A673 (cell line): ENCODE results near the gene ITPR1. TPM values are rescaled to one million over a fixed set of nuclear protein-coding genes. Genes with fewer than 3 reads are reported as not detected.

Experiments used
- BruUV-seq: library from RNA; stranded (reverse); fragments of 400-500 nt; replicated peaks from 2 replicates; lab custom pipeline; 2021; lab: Mats Ljungman, UMichigan
- CTCF ChIA-PET: fragments of 300-600 bp; sonication (Branson Sonifier 250); formaldehyde crosslinking; loops from one replicate; lab custom pipeline; 2022; ENCODE audit warnings: antibody characterized with exemption; lab: Charles Lee
- POLR2A ChIA-PET: fragments of 300-600 bp; sonication (Branson Sonifier 250); formaldehyde crosslinking; loops from one replicate; lab custom pipeline; 2022; ENCODE audit warnings: antibody characterized with exemption; ENCODE audit not compliant: low non-redundant PET; lab: Charles Lee
- DNase-seq: peaks from one replicate; pipeline ENCODE4 v3.0.0-alpha.2; 2015; ENCODE audit warnings: low spot score
- H3K27ac ChIP-seq: fragments of 200-600 bp; sonication (generic); 2 replicates; pipeline ENCODE4 v1.5.1; 2016; ENCODE audit warnings: mixed run types, low read depth, mild to moderate bottlenecking, mixed read lengths, antibody characterized with exemption, low read length; ENCODE audit not compliant: poor library complexity, severe bottlenecking
- H3K27me3 ChIP-seq: fragments of 200-600 bp; sonication (generic); replicated peaks from 2 replicates; pipeline ENCODE4 v1.6.1; 2017; ENCODE audit warnings: mixed run types, low read depth, mild to moderate bottlenecking, mixed read lengths, antibody characterized with exemption, low read length; ENCODE audit not compliant: insufficient read depth, poor library complexity
- H3K36me3 ChIP-seq: fragments of 200-600 bp; sonication (generic); 2 replicates; pipeline ENCODE4 v1.6.1; 2016; ENCODE audit warnings: mixed run types, mild to moderate bottlenecking, mixed read lengths, antibody characterized with exemption, low read length; ENCODE audit not compliant: insufficient read depth, poor library complexity, severe bottlenecking
- H3K4me1 ChIP-seq: fragments of 200-600 bp; sonication (generic); 2 replicates; pipeline ENCODE4 v1.6.1; 2017; ENCODE audit warnings: mixed run types, mild to moderate bottlenecking, mixed read lengths, antibody characterized with exemption, low read length; ENCODE audit not compliant: insufficient read depth, poor library complexity, severe bottlenecking
- H3K4me3 ChIP-seq: fragments of 200-600 bp; sonication (generic); 2 replicates; pipeline ENCODE4 v1.5.1; 2016; ENCODE audit warnings: low read depth, mixed run types, mild to moderate bottlenecking, mixed read lengths, low read length; ENCODE audit not compliant: poor library complexity, severe bottlenecking
- H3K9me3 ChIP-seq: fragments of 200-600 bp; sonication (generic); 2 replicates; pipeline ENCODE4 v1.6.1; 2016; ENCODE audit warnings: mixed run types, low read depth, mild to moderate bottlenecking, mixed read lengths, antibody characterized with exemption, low read length; ENCODE audit not compliant: poor library complexity, severe bottlenecking
- CTCF ChIP-seq: fragments of 300-800, 200-600 bp; sonication (generic); conservative IDR thresholded peaks from 2 replicates; pipeline ENCODE4 v1.5.1; 2017; ENCODE audit warnings: low read depth, mild to moderate bottlenecking, antibody characterized with exemption, low read length, moderate library complexity, mixed read lengths
- EZH2 ChIP-seq: fragments of 200-600 bp; sonication (generic); IDR thresholded peaks from 2 replicates; pipeline ENCODE4 v1.6.1; 2017; ENCODE audit warnings: borderline replicate concordance, low read depth, mild to moderate bottlenecking, mixed read lengths, antibody characterized with exemption, low read length; ENCODE audit not compliant: poor library complexity, severe bottlenecking
- intact Hi-C: fragments of 100-400 bp; cut with micrococcal nuclease; formaldehyde crosslinking; loops from one replicate; pipeline ENCODE4 v1.10.0; 2022; ENCODE audit not compliant: unreplicated experiment
- total RNA-seq: library from RNA; stranded (reverse); gene quantifications from 2 replicates; pipeline ENCODE4 v1.2.3, GENCODE V29; 2021

ITPR1 gene
- total RNA-seq, 1 experiment from 2014 or later: 8.6 TPM

- no peak overlapping the region for H3K27ac ChIP-seq
- intact Hi-C loops: no loop called here
- ChIA-PET POLR2A (no interaction called here), CTCF (no interaction called here)
- peaks cover 12% of the 10 kb centered on the region for H3K4me1 ChIP-seq
- no peak for DNase-seq
- no TSS peak for BruUV-seq
- TF ChIP-seq EZH2 (no peak), CTCF (no peak)
- no peaks in the 10 kb centered on the region for H3K36me3 ChIP-seq
- no peak overlapping the region for H3K4me3 ChIP-seq
- H3K27me3 ChIP-seq: no peaks in the 10 kb centered on the region
- H3K9me3 ChIP-seq: no peaks in the 10 kb centered on the region
These were observed 371.4 kb downstream of the ITPR1 start for GRCh38 chr3:4864503-4864902.

GRCh38 chr3:4865714-4866113, 372.6 kb downstream of the ITPR1 start:
- H3K27me3 ChIP-seq: no peaks in the 10 kb centered on the region
- DNase-seq: peak; percentile 38
- H3K9me3 ChIP-seq: no peaks in the 10 kb centered on the region
- ChIA-PET POLR2A (no interaction called here), CTCF (no interaction called here)
- no TSS peak for BruUV-seq
- TF ChIP-seq CTCF (no peak), EZH2 (no peak)
- no peak overlapping the region for H3K4me3 ChIP-seq
- peaks cover 12% of the 10 kb centered on the region for H3K4me1 ChIP-seq
- intact Hi-C loops: no loop called here
- H3K27ac ChIP-seq: no peak overlapping the region
- no peaks in the 10 kb centered on the region for H3K36me3 ChIP-seq

- CTCF ChIA-PET: no interaction called here
- TF ChIP-seq EZH2 (no peak), CTCF (no peak)
- Histone ChIP-seq H3K36me3 (no peaks in the 10 kb centered on the region), H3K4me1 (peaks cover 12% of the 10 kb centered on the region), H3K4me3 (no peak overlapping the region), H3K27ac (no peak overlapping the region), H3K27me3 (no peaks in the 10 kb centered on the region), H3K9me3 (no peaks in the 10 kb centered on the region)
- DNase-seq: no peak
- BruUV-seq: no TSS peak
- POLR2A ChIA-PET: no interaction called here
- intact Hi-C loops: no loop called here
These were observed 373.7 kb downstream of the ITPR1 start for GRCh38 chr3:4866866-4867265.
